ENCODE results near the gene CFAP299. TPM values are rescaled to one million over a fixed set of nuclear protein-coding genes. Genes with fewer than 3 reads are reported as not detected.

The CFAP299 gene
- total RNA-seq, 2 donors from 2014 or later: not detected

DNA sequence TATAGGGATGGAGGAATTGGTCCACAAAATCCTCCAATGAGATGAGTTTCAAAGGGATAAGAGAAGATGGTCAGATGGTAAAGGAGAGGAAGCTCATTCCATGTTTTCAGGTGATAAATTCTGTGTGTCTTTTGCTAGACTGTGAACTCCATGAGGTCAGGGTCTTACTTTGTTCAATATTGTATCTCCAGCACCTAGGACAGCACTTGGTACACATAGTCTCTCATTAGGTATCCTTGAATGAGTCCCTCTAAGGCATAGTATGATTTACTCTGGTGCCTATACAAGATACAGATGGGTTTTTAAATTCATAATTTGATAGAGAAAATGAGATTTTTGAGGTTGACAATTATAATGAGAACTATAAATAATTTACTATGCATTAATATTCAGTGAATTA lies 510.7 kb downstream of the CFAP299 start:
- Histone ChIP-seq H3K9me3 (no peaks in the 10 kb centered on the region), H3K36me3 (no peaks in the 10 kb centered on the region), H3K27me3 (replicated peaks; ENCODE audit: insufficient read depth) (no peaks in the 10 kb centered on the region), H3K4me3 (no peak overlapping the region), H3K4me1 (ENCODE audit: control insufficient read depth in 1 of 2, low read depth in 2 of 2) (no peaks in the 10 kb centered on the region), H3K27ac (no peak overlapping the region)
- no peak for DNase-seq (ENCODE audit: low spot score)
- TF ChIP-seq, protein P1, sequence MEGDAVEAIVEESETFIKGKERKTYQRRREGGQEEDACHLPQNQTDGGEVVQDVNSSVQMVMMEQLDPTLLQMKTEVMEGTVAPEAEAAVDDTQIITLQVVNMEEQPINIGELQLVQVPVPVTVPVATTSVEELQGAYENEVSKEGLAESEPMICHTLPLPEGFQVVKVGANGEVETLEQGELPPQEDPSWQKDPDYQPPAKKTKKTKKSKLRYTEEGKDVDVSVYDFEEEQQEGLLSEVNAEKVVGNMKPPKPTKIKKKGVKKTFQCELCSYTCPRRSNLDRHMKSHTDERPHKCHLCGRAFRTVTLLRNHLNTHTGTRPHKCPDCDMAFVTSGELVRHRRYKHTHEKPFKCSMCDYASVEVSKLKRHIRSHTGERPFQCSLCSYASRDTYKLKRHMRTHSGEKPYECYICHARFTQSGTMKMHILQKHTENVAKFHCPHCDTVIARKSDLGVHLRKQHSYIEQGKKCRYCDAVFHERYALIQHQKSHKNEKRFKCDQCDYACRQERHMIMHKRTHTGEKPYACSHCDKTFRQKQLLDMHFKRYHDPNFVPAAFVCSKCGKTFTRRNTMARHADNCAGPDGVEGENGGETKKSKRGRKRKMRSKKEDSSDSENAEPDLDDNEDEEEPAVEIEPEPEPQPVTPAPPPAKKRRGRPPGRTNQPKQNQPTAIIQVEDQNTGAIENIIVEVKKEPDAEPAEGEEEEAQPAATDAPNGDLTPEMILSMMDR (IDR thresholded peaks at IDR 0.05): no peak
- ATAC-seq (ENCODE audit: insufficient number of reproducible peaks, low FRiP score, low read depth): no peak

DNA sequence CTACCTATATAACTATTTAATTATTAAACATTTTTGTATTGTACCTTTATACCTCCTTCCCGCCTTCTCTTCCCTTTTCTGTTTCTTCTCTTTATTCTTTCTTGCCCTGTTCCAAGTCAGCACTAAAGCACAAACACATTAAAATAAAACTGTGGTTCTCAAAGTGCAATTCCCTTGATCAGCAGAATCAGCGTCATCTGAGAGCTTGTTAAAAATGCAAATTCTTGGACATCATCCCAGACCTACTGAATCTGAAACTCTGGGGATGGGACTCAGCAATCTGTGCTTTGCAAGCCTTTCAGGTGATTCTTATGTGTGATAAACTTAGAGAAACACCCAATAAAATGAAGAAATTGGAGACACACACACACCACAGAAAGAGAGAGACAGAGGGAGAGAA lies 516.5 kb downstream of the CFAP299 start:
- Histone ChIP-seq H3K4me3 (no peak overlapping the region), H3K36me3 (no peaks in the 10 kb centered on the region), H3K9me3 (no peaks in the 10 kb centered on the region), H3K4me1 (ENCODE audit: control insufficient read depth in 1 of 2, low read depth in 2 of 2) (no peaks in the 10 kb centered on the region), H3K27me3 (replicated peaks; ENCODE audit: insufficient read depth) (no peaks in the 10 kb centered on the region), H3K27ac (no peak overlapping the region)
- ATAC-seq (ENCODE audit: insufficient number of reproducible peaks, low FRiP score, low read depth) (no peak), DNase-seq (ENCODE audit: low spot score) (no peak)
- TF ChIP-seq, protein P1 (IDR thresholded peaks at IDR 0.05): no peak

DNA sequence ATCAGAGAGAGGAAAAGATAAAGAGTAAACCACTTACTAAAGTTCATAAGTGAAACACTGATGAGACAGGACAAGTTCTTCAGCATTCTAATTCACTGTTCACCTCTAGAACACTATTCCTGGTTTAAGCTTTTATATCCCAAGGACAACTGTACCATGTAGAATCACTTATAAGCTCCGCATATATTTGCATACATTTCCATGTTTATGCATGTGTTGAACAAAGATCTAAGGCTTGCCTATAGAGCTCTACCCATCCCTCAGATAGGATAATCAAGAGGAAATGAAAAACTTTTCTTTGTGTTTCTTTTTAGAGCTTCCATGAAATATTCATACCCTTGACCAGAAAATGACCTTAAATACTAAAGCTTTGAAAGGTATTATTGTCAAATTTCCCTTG lies 538.0 kb downstream of the CFAP299 start:
- no peak overlapping the region for H3K27ac ChIP-seq
- no peaks in the 10 kb centered on the region for H3K27me3 ChIP-seq (replicated peaks; ENCODE audit: insufficient read depth)
- H3K4me3 ChIP-seq: no peak overlapping the region
- no peaks in the 10 kb centered on the region for H3K4me1 ChIP-seq (ENCODE audit: control insufficient read depth in 1 of 2, low read depth in 2 of 2)
- DNase-seq (ENCODE audit: low spot score): no peak
- TF ChIP-seq, protein P1 (IDR thresholded peaks at IDR 0.05): no peak
- no peak for ATAC-seq (ENCODE audit: insufficient number of reproducible peaks, low FRiP score, low read depth)
- H3K36me3 ChIP-seq: no peaks in the 10 kb centered on the region
- H3K9me3 ChIP-seq: no peaks in the 10 kb centered on the region

DNA sequence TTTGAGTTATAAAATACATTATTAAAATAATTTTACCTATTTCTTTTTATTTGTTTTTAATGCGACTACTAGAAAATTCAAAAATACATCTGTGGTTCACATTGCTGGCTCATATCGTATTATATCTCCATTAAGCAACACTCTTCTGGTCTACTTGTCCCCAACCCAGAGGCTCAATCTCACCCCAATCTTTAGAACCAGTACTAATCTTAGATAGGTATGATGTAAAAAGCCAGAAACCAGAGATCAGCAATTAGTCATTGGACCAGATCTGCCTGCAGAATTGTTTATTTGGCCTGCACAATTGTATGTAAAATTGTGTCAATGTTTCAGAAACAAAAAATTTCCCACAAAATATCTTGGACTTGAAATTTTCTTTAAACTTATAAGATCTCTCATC lies 539.4 kb downstream of the CFAP299 start:
- TF ChIP-seq, protein P1 (IDR thresholded peaks at IDR 0.05): no peak
- ATAC-seq (ENCODE audit: insufficient number of reproducible peaks, low FRiP score, low read depth): no peak
- H3K27ac ChIP-seq: no peak overlapping the region
- no peaks in the 10 kb centered on the region for H3K27me3 ChIP-seq (replicated peaks; ENCODE audit: insufficient read depth)
- H3K4me3 ChIP-seq: no peak overlapping the region
- no peaks in the 10 kb centered on the region for H3K4me1 ChIP-seq (ENCODE audit: control insufficient read depth in 1 of 2, low read depth in 2 of 2)
- no peak for DNase-seq (ENCODE audit: low spot score)
- H3K36me3 ChIP-seq: no peaks in the 10 kb centered on the region
- no peaks in the 10 kb centered on the region for H3K9me3 ChIP-seq

DNA sequence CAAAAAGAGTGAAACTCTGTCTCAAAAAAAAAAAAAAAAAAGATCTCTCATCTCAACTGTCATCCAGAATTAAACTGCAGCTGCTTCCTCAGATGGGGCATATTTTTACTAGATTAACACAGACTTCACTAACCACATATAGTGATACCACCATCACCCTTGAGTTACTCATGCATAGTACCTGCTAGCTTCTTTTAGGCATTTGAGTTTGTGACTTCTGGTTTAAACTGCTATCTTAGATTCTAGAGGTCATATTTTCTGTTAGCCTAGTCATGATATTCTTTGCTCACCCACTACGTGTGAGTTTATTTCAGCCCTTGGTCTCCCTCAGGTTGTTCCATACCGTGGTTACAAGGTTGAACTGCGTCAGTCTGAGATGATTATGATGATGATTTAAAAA lies 540.1 kb downstream of the CFAP299 start:
- no peaks in the 10 kb centered on the region for H3K36me3 ChIP-seq
- H3K9me3 ChIP-seq: no peaks in the 10 kb centered on the region
- DNase-seq (ENCODE audit: low spot score): no peak
- no peaks in the 10 kb centered on the region for H3K4me1 ChIP-seq (ENCODE audit: control insufficient read depth in 1 of 2, low read depth in 2 of 2)
- ATAC-seq (ENCODE audit: insufficient number of reproducible peaks, low FRiP score, low read depth): no peak
- TF ChIP-seq, protein P1 (IDR thresholded peaks at IDR 0.05): no peak
- no peaks in the 10 kb centered on the region for H3K27me3 ChIP-seq (replicated peaks; ENCODE audit: insufficient read depth)
- H3K4me3 ChIP-seq: no peak overlapping the region
- H3K27ac ChIP-seq: no peak overlapping the region
